Small intestine (tissue), 16 donors: ENCODE data around the gene PGM3. TPM values are rescaled to one million over a fixed set of nuclear protein-coding genes. Genes with fewer than 3 reads are reported as not detected.

Experiments used
- DNase-seq, 2 donors: peaks; one replicate each; pipeline versions ENCODE4 v3.0.0 to v3.0.0-alpha.2; 2013
- FAIRE-seq: peaks from 2 replicates; lab custom pipeline; 2012; peaks lifted over from hg19 to GRCh38; lab: Jason Lieb, UNC
- H3K27ac ChIP-seq, 3 donors: one replicate each; pipeline ENCODE4 v1.5.1; 2013; ENCODE audit warnings: low read length in 2 of 3, mild to moderate bottlenecking in 2 of 3, control low read depth in 1 of 3, inconsistent platforms in 1 of 3, low read depth in 1 of 3, moderate library complexity in 1 of 3
- H3K27me3 ChIP-seq, 3 donors: one replicate each; pipeline ENCODE4 v1.6.1; 2013; ENCODE audit warnings: low read length in 3 of 3, inconsistent platforms in 1 of 3; ENCODE audit not compliant: control insufficient read depth in 3 of 3, insufficient read depth in 3 of 3
- H3K36me3 ChIP-seq, 3 donors: one replicate each; pipeline ENCODE4 v1.6.1; 2013; ENCODE audit warnings: low read length in 3 of 3, inconsistent platforms in 1 of 3, low read depth in 1 of 3, mild to moderate bottlenecking in 1 of 3, moderate library complexity in 1 of 3; ENCODE audit not compliant: control insufficient read depth in 3 of 3, insufficient read depth in 2 of 3
- H3K4me1 ChIP-seq, 3 donors: one replicate each; pipeline ENCODE4 v1.6.1; 2013; ENCODE audit warnings: low read length in 2 of 3, inconsistent platforms in 1 of 3, low read depth in 1 of 3, mild to moderate bottlenecking in 1 of 3, moderate library complexity in 1 of 3; ENCODE audit not compliant: control insufficient read depth in 3 of 3, insufficient read depth in 2 of 3
- H3K4me3 ChIP-seq, 3 donors: one replicate each; pipeline ENCODE4 v1.5.1; 2013; ENCODE audit warnings: low read length in 3 of 3, control low read depth in 1 of 3, inconsistent platforms in 1 of 3, low read depth in 1 of 3, mild to moderate bottlenecking in 1 of 3, moderate library complexity in 1 of 3
- H3K9me3 ChIP-seq, 2 donors: one replicate each; pipeline ENCODE4 v1.6.1; 2013; ENCODE audit warnings: low read depth in 1 of 2, low read length in 1 of 2; ENCODE audit not compliant: control insufficient read depth in 2 of 2, insufficient read depth in 1 of 2
- WGBS, 3 donors: extraction: QIAGEN DNeasy Blood & Tissue Kit; methylation state at CpG; one replicate each; pipeline ENCODE4 v1.1.7; 2013; 5-methylcytosine and 5-hydroxymethylcytosine counted together
- long read RNA-seq, 10 donors: transcript quantifications; one replicate each; lab custom pipeline, GENCODE V29; 2026
- polyA plus RNA-seq, 4 donors: library from polyadenylated mRNA; stranded (reverse) in 3 of 4; unstranded in 1 of 4; fragments of 200-250 nt in 3 of 4; fragments of 120-200 nt in 1 of 4; gene quantifications; one replicate each; pipeline versions ENCODE4 v1.2.1 to v1.2.3, GENCODE V29; 2013
- donor health status: healthy with polysubstance abuse.
- donor health status: control.
- donor health status: control.
- donor health status: Bipolar disorder and iron deficiency.
- donor health status: healthy.

The PGM3 gene, protein sequence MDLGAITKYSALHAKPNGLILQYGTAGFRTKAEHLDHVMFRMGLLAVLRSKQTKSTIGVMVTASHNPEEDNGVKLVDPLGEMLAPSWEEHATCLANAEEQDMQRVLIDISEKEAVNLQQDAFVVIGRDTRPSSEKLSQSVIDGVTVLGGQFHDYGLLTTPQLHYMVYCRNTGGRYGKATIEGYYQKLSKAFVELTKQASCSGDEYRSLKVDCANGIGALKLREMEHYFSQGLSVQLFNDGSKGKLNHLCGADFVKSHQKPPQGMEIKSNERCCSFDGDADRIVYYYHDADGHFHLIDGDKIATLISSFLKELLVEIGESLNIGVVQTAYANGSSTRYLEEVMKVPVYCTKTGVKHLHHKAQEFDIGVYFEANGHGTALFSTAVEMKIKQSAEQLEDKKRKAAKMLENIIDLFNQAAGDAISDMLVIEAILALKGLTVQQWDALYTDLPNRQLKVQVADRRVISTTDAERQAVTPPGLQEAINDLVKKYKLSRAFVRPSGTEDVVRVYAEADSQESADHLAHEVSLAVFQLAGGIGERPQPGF
- polyA plus RNA-seq = 10 to 100 TPM in 2 of 4 donors, 1 to 10 TPM in 2; 7.3 to 87.7 (median 11.6) TPM
- long read RNA-seq, donor 1, full-length matches to known transcripts = 35 of 55 reads
- long read RNA-seq, donor 1, partial matches to known transcripts = 20 of 55 reads
- long read RNA-seq, donor 1, other reads (novel, unspliced or antisense) = 0 of 55 reads
- long read RNA-seq, donor 2, full-length matches to known transcripts = 6 of 6 reads
- long read RNA-seq, donor 2, partial matches to known transcripts = 0 of 6 reads
- long read RNA-seq, donor 2, other reads (novel, unspliced or antisense) = 0 of 6 reads
- long read RNA-seq, donor 3, full-length matches to known transcripts = 4 of 14 reads
- long read RNA-seq, donor 3, partial matches to known transcripts = 10 of 14 reads
- long read RNA-seq, donor 3, other reads (novel, unspliced or antisense) = 0 of 14 reads
- long read RNA-seq, donor 4, partial matches to known transcripts = 0 of 1 reads
- long read RNA-seq, donor 4, other reads (novel, unspliced or antisense) = 0 of 1 reads
- long read RNA-seq, donor 5, full-length matches to known transcripts = 2 of 2 reads
- long read RNA-seq, donor 5, partial matches to known transcripts = 0 of 2 reads
- long read RNA-seq, donor 5, other reads (novel, unspliced or antisense) = 0 of 2 reads
- long read RNA-seq, donor 6, full-length matches to known transcripts = 8 of 8 reads
- long read RNA-seq, donor 6, partial matches to known transcripts = 0 of 8 reads
- long read RNA-seq, donor 6, other reads (novel, unspliced or antisense) = 0 of 8 reads
- long read RNA-seq, donor 7, full-length matches to known transcripts = 10 of 10 reads
- long read RNA-seq, donor 7, partial matches to known transcripts = 0 of 10 reads
- long read RNA-seq, donor 7, other reads (novel, unspliced or antisense) = 0 of 10 reads
- long read RNA-seq, donor 8, partial matches to known transcripts = 0 of 1 reads
- long read RNA-seq, donor 8, other reads (novel, unspliced or antisense) = 0 of 1 reads
- long read RNA-seq, donor 9, full-length matches to known transcripts = 2 of 2 reads
- long read RNA-seq, donor 9, partial matches to known transcripts = 0 of 2 reads
- long read RNA-seq, donor 9, other reads (novel, unspliced or antisense) = 0 of 2 reads
- long read RNA-seq, donor 10, full-length matches to known transcripts = 11 of 11 reads
- long read RNA-seq, donor 10, partial matches to known transcripts = 0 of 11 reads
- long read RNA-seq, donor 10, other reads (novel, unspliced or antisense) = 0 of 11 reads

- peak; percentile 89 to 97 for DNase-seq
- WGBS, 3 donors = 0 to 1% (median 0%) methylated on average over 76 to 88 of the region's 88 CpGs
- H3K27me3 ChIP-seq = no peaks in the 10 kb centered on the region
- H3K27ac ChIP-seq = peak within 1 kb of the TSS; percentile 77 to 88 (median 86)
- peaks cover 2 to 5% (median 3%) of the 10 kb centered on the region in 3 donors for H3K36me3 ChIP-seq
- no peak for FAIRE-seq
- H3K4me3 ChIP-seq = peak within 1 kb of the TSS; percentile 85 to 94 (median 88)
- no peaks in the 10 kb centered on the region for H3K9me3 ChIP-seq
- peaks cover 2 to 16% (median 6%) of the 10 kb centered on the region in 3 donors for H3K4me1 ChIP-seq
These were observed at the start of gene PGM3, which contains the start of gene RWDD2A for GRCh38 chr6:83192871-83193746. PGM3 (minus strand) TSS chr6:83193265; CDS start chr6:83191012, 2,253 bp downstream. RWDD2A (plus strand) TSS chr6:83193357; CDS start chr6:83194452, 1,095 bp downstream.

DNA sequence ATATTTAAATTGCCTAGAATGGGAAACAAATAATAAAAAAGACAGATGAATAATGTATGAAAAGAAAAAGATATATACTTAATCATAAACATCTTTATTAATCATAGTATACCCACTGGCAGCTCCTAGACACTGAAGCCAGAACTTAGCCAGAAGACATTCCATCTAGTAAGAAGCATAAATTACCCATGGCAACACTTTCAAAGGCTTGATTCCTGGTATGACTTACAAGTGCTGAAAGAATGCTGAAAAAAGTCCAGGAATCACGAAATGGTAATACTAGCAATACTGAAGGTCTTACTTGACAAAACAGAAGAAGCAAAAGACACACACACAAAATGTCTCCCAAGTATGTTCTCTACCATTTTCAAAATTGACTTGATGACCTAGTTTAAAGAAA, 38.1 kb upstream of the PGM3 start:
- FAIRE-seq (no peak), DNase-seq (no peak)
- Histone ChIP-seq H3K4me1 (no peaks in the 10 kb centered on the region), H3K9me3 (no peaks in the 10 kb centered on the region), H3K4me3 (no peak overlapping the region), H3K27me3 (no peaks in the 10 kb centered on the region), H3K36me3 (peaks cover 0 to 2% (median 0%) of the 10 kb centered on the region in 3 donors), H3K27ac (no peak overlapping the region)
- 68 to 85% (median 71%) methylated on average over 1 of the region's 1 CpG for WGBS, 3 donors

- Histone ChIP-seq H3K9me3 (no peaks in the 10 kb centered on the region), H3K27me3 (no peaks in the 10 kb centered on the region), H3K4me3 (no peak overlapping the region), H3K4me1 (no peaks in the 10 kb centered on the region), H3K36me3 (peaks cover 0 to 2% (median 0%) of the 10 kb centered on the region in 3 donors), H3K27ac (no peak overlapping the region)
- DNase-seq (no peak), FAIRE-seq (no peak)
- 64 to 82% (median 73%) methylated on average over 1 of the region's 1 CpG for WGBS, 3 donors
These were observed 33.5 kb upstream of the PGM3 start for GRCh38 chr6:83226517-83226916.

DNA sequence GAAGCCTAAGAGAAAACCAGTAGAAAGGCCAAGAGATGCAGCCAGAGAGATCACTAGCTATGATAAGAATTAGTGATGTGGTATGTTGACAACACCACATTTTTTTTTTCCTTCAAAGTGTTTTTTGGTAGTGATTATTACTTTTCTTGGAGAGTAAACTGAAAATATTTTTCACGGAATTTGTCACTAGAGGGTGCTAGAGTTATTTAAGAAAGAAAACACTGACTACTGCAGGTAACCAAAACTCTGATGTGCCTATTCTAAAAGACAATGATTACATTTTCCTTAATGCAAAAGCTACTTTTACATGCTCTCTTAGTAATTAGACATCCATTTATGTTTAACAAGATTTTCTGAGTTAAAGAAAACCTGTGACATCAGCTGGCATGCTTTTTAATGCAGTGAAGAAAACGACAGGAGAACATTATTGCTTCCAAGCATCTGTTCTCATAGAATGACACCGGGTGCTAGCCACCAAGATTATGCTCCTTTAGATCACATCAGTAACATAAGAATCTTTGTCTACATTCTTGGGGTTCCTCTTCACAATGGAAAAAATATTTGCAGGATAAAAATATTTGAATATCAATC, 28.9 kb upstream of the PGM3 start:
- H3K4me1 ChIP-seq = no peaks in the 10 kb centered on the region

DNA sequence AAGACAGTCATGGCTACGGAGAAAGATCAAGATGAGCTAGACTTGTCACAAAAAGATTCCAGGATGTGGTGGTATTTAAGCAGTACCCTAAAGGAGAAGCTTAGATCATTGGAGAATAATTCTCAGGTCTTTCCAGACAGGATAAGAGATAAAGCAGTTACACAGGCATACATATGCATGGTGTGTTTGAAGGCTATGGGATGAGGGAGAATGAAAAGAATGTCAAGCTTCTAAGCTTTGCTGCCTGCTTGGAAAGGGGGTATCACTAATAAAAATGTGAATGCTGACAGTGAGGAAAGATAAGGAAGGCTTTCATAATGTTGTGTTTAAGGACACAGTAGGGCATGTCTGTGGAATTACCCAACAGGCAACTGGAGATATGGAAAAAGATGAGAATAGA, 28.2 kb upstream of the PGM3 start:
- no peaks in the 10 kb centered on the region for H3K4me1 ChIP-seq
- FAIRE-seq (no peak), DNase-seq (no peak)
- H3K27ac ChIP-seq = no peak overlapping the region
- no peaks in the 10 kb centered on the region for H3K27me3 ChIP-seq
- H3K9me3 ChIP-seq = no peaks in the 10 kb centered on the region
- no peak overlapping the region for H3K4me3 ChIP-seq
- H3K36me3 ChIP-seq = peaks cover 0 to 3% (median 0%) of the 10 kb centered on the region in 3 donors
- WGBS, 3 donors = 89 to 100% (median 93%) methylated on average over 1 of the region's 1 CpG

More for the DNA sequence above, 28.9 kb upstream of the PGM3 start:
- H3K9me3 ChIP-seq = no peaks in the 10 kb centered on the region
- 28 to 55% (median 43%) methylated on average over 3 of the region's 3 CpGs for WGBS, 3 donors
- H3K4me3 ChIP-seq = no peak overlapping the region
- peaks cover 0 to 3% (median 0%) of the 10 kb centered on the region in 3 donors for H3K36me3 ChIP-seq
- no peaks in the 10 kb centered on the region for H3K27me3 ChIP-seq
- H3K27ac ChIP-seq = no peak overlapping the region
- FAIRE-seq (peak; percentile 64), DNase-seq (peak; percentile 36 to 50)

GRCh38 chr6:83220121-83220520, 27.1 kb upstream of the PGM3 start:
- no peaks in the 10 kb centered on the region for H3K4me1 ChIP-seq
- no peak overlapping the region for H3K4me3 ChIP-seq
- H3K36me3 ChIP-seq = peaks cover 0 to 3% (median 0%) of the 10 kb centered on the region in 3 donors
- no peak overlapping the region for H3K27ac ChIP-seq
- no peaks in the 10 kb centered on the region for H3K9me3 ChIP-seq
- H3K27me3 ChIP-seq = no peaks in the 10 kb centered on the region
- DNase-seq = no peak
- FAIRE-seq = no peak
